Pancreas (tissue), 10 donors: ENCODE data around the gene STARD9. TPM values are rescaled to one million over a fixed set of nuclear protein-coding genes. Genes with fewer than 3 reads are reported as not detected.

ENCODE experiments used
- ATAC-seq, 4 donors: fragments of 200-7000 bp; cut with Tn5 transposase; one replicate each; pipeline versions ENCODE4 v1.8.0 to v1.9.1; 2020; ENCODE audit warnings: mild to moderate bottlenecking in 4 of 4, moderate library complexity in 4 of 4
- DNase-seq, 6 donors: peaks; one replicate each; pipeline ENCODE4 v3.0.0-alpha.2; 2020
- FAIRE-seq: peaks from 2 replicates; lab custom pipeline; 2012; peaks lifted over from hg19 to GRCh38; lab: Jason Lieb, UNC
- H3K27ac ChIP-seq, 4 donors: fragments of 200-600 bp; sonication (generic); 1 replicate in 3 of 4; 2 replicates in 1 of 4; pipeline versions ENCODE4 v1.5.0 to v1.8.0; 2020
- H3K27me3 ChIP-seq, 4 donors: fragments of 200-600 bp; one replicate each; pipeline ENCODE4 v1.8.0; 2021
- H3K36me3 ChIP-seq, 3 donors: fragments of 200-600 bp; sonication (generic) in 1 of 3; one replicate each; pipeline versions ENCODE4 v1.5.0 to v1.8.0; 2020 to 2021
- H3K4me1 ChIP-seq, 3 donors: fragments of 200-600 bp; one replicate each; pipeline ENCODE4 v1.8.0; 2021
- H3K4me3 ChIP-seq, 4 donors: fragments of 200-600 bp; sonication (generic) in 2 of 4; one replicate each; pipeline versions ENCODE4 v1.5.0 to v1.8.0; 2020 to 2021
- H3K9me3 ChIP-seq, 4 donors: fragments of 200-600 bp; one replicate each; pipeline ENCODE4 v1.8.0; 2021
- CTCF ChIP-seq, 4 donors: fragments of 200-600 bp; sonication (generic) in 3 of 4; IDR thresholded peaks; one replicate each; pipeline versions ENCODE4 v1.5.0 to v1.8.0; 2021; ENCODE audit warnings: antibody characterized with exemption in 4 of 4
- WGBS, 2 donors: extraction: QIAGEN DNeasy Blood & Tissue Kit; methylation state at CpG; one replicate each; pipeline ENCODE4 v1.1.7; 2013; 5-methylcytosine and 5-hydroxymethylcytosine counted together
- intact Hi-C, 3 donors: fragments of 100-400 bp; cut with DNase I; formaldehyde crosslinking; loops; one replicate each; pipeline versions ENCODE4 v1.11.1 to v1.14.2; 2022
- polyA plus RNA-seq, 2 donors: library from polyadenylated mRNA; stranded (reverse); fragments of 200-250 nt; gene quantifications; one replicate each; pipeline ENCODE4 v1.2.3, GENCODE V29; 2013
- total RNA-seq, 6 donors: library from RNA; stranded (reverse); fragmentation: NEBNext Ultra II Directional in 4 of 6; extraction: Animal tissue kit (Norgen Biotek cat#: 25700) in 4 of 6; gene quantifications; one replicate each; pipeline versions ENCODE4 v1.2.1 to v1.2.4, GENCODE V29; 2021 to 2023
- donor health status: healthy with polysubstance abuse.
- donor health status: DM: no; HTN: no; CAD: no; lungs with moderate emphysema.
- donor health status: DM: no; HTN: no; CAD: no.
- donor health status: control.
- donor health status: control.
- donor health status: Bipolar disorder and iron deficiency.
- donor health status: DM: yes; HTN: yes; CAD: no.
- donor health status: DM: no; HTN: no; CAD: no.
- donor health status: DM: no; HTN: no; CAD: no.
- donor health status: DM: yes; HTN: yes; CAD: no.

STARD9 gene
- total and polyA plus RNA-seq, 8 donors = 0.44 to 3.0 (median 1.3) TPM

- TF ChIP-seq CTCF (IDR thresholded peaks at IDR 0.05) = no peak
- intact Hi-C loops = no loop called here
- WGBS, 2 donors = 38 to 57% methylated on average over 1 of the region's 1 CpG
- H3K27ac ChIP-seq = no peak overlapping the region
- peaks cover 0 to 8% (median 0%) of the 10 kb centered on the region in 3 donors for H3K4me1 ChIP-seq
- no peaks in the 10 kb centered on the region for H3K27me3 ChIP-seq
- DNase-seq = no peak
- H3K4me3 ChIP-seq = no peak overlapping the region
- no peak for FAIRE-seq
- no peak for ATAC-seq
- no peaks in the 10 kb centered on the region for H3K36me3 ChIP-seq
- no peaks in the 10 kb centered on the region for H3K9me3 ChIP-seq
Measured at GRCh38 chr15:42577514-42578031, 2.2 kb downstream of the STARD9 start.

- FAIRE-seq (no peak), DNase-seq (no peak), ATAC-seq (no peak)
- 51 to 73% methylated on average over 2 of the region's 2 CpGs for WGBS, 2 donors
- H3K27me3 ChIP-seq = no peaks in the 10 kb centered on the region
- no peak overlapping the region for H3K27ac ChIP-seq
- H3K4me1 ChIP-seq = peaks cover 0 to 8% (median 0%) of the 10 kb centered on the region in 3 donors
- TF ChIP-seq CTCF (IDR thresholded peaks at IDR 0.05) = no peak
- H3K4me3 ChIP-seq = no peak overlapping the region
- H3K36me3 ChIP-seq = no peaks in the 10 kb centered on the region
- no peaks in the 10 kb centered on the region for H3K9me3 ChIP-seq
- intact Hi-C loops = no loop called here
Measured at GRCh38 chr15:42578984-42579537, 3.7 kb downstream of the STARD9 start.

GRCh38 chr15:42581272-42581730 is 5.9 kb downstream of the STARD9 start:
- WGBS, 2 donors = 0 to 1% methylated on average over 35 to 37 of the region's 37 CpGs
- FAIRE-seq (no peak), DNase-seq (peak; percentile 71 to 90 (median 83)), ATAC-seq (peak; percentile 94 to 99 (median 98))
- Histone ChIP-seq H3K27ac (peak overlapping the region in 2 of 4 donors; percentile 15 to 50), H3K9me3 (no peaks in the 10 kb centered on the region), H3K27me3 (no peaks in the 10 kb centered on the region), H3K4me3 (peak overlapping the region; percentile 2 to 50 (median 26)), H3K36me3 (no peaks in the 10 kb centered on the region), H3K4me1 (peaks cover 0 to 4% (median 0%) of the 10 kb centered on the region in 3 donors)
- no peak for TF ChIP-seq CTCF (IDR thresholded peaks at IDR 0.05)
- intact Hi-C loops = no loop called here

GRCh38 chr15:42582569-42583375 is 7.4 kb downstream of the STARD9 start:
- Histone ChIP-seq H3K27me3 (no peaks in the 10 kb centered on the region), H3K4me3 (no peak overlapping the region), H3K4me1 (peaks cover 0 to 4% (median 0%) of the 10 kb centered on the region in 3 donors), H3K27ac (no peak overlapping the region), H3K36me3 (no peaks in the 10 kb centered on the region), H3K9me3 (no peaks in the 10 kb centered on the region)
- no peak for FAIRE-seq
- no peak for DNase-seq
- 82 to 91% methylated on average over 8 of the region's 8 CpGs for WGBS, 2 donors
- TF ChIP-seq CTCF (IDR thresholded peaks at IDR 0.05) = no peak
- intact Hi-C loops = no loop called here
- no peak for ATAC-seq
